Activated CD8-positive, alpha-beta T cell treated with anti-CD3 and anti-CD28 coated beads, Interleukin-2, amount 10 ng/mL, durations not matched to agents 7 days and 5 days (primary cell): ENCODE data around the gene TRIM8. TPM values are rescaled to one million over a fixed set of nuclear protein-coding genes. Genes with fewer than 3 reads are reported as not detected.
"Not testable (repeated sequence)": the region's sequence is repeated elsewhere in the genome, so short reads cannot be mapped to it uniquely, and the experiment has no call there.

ENCODE experiments used
- ATAC-seq: fragments of 150-1000 bp; cut with Tn5 transposase; one replicate; pipeline ENCODE4 v1.10.0; 2021; ENCODE audit warnings: moderate library complexity
- CTCF ChIA-PET: fragments of 350-600 bp; sonication (Branson Sonifier 250); formaldehyde crosslinking; loops from one replicate; lab custom pipeline; 2021; ENCODE audit warnings: antibody characterized with exemption; lab: Charles Lee
- POLR2A ChIA-PET: fragments of 350-600 bp; sonication (Branson Sonifier 250); formaldehyde crosslinking; loops from one replicate; lab custom pipeline; 2021; ENCODE audit warnings: antibody characterized with exemption; lab: Charles Lee
- DNase-seq: peaks from one replicate; pipeline ENCODE4 v3.0.0-alpha.2; 2020
- H3K27ac Mint-ChIP-seq: one replicate; pipeline ENCODE4 v1.8.0; 2021; ENCODE audit warnings: mild to moderate bottlenecking, mixed read lengths
- H3K27me3 Mint-ChIP-seq: one replicate; pipeline ENCODE4 v1.8.0; 2021; ENCODE audit warnings: low read depth, mixed read lengths
- H3K36me3 Mint-ChIP-seq: one replicate; pipeline ENCODE4 v1.8.0; 2021; ENCODE audit warnings: low read depth, mixed read lengths
- H3K4me1 Mint-ChIP-seq: one replicate; pipeline ENCODE4 v1.8.0; 2021; ENCODE audit warnings: low read depth, mixed read lengths
- H3K4me3 Mint-ChIP-seq: one replicate; pipeline ENCODE4 v1.8.0; 2021; ENCODE audit warnings: mild to moderate bottlenecking, mixed read lengths
- H3K9me3 Mint-ChIP-seq: one replicate; pipeline ENCODE4 v1.8.0; 2022; ENCODE audit warnings: mixed read lengths; ENCODE audit not compliant: insufficient read depth
- total RNA-seq, 2 experiments: library from RNA; stranded (reverse); gene quantifications; one replicate each; pipeline ENCODE4 v1.2.3, GENCODE V29; 2021

Gene TRIM8
- total RNA-seq, 2 experiments from 2014 or later, result 45.0 to 47.1 TPM

GRCh38 chr10:102660888-102661657 is 16.8 kb downstream of the TRIM8 start:
- Mint-ChIP-seq H3K27me3 (no peaks in the 10 kb centered on the region), H3K4me1 (peaks cover 52% of the 10 kb centered on the region), H3K36me3 (peaks cover 25% of the 10 kb centered on the region), H3K27ac (peak overlapping the region; percentile 91), H3K4me3 (peak overlapping the region; percentile 54), H3K9me3 (no peaks in the 10 kb centered on the region)
- peak; percentile 86 for DNase-seq
- ChIA-PET POLR2A (interaction anchor here (0.6 to 5.1 kb wide), 8 partner anchors 8 to 265 kb away, joined by 3 to 49 read pairs (median 10); partner anchors contain the start of genes ARL3, NFKB2, SFXN2 and TRIM8), CTCF (interaction anchor here (0.7 to 8.4 kb wide), 8 partner anchors 9 to 66 kb away, joined by 3 to 61 read pairs (median 7); partner anchors contain the start of genes ARL3, SFXN2 and TRIM8)
- peak; percentile 91 for ATAC-seq

- POLR2A ChIA-PET, result interaction anchor here (0.6 to 5.1 kb wide), 8 partner anchors 8 to 266 kb away, joined by 3 to 49 read pairs (median 10); partner anchors contain the start of genes ARL3, NFKB2, SFXN2 and TRIM8
- H3K27me3 Mint-ChIP-seq, result no peaks in the 10 kb centered on the region
- H3K4me3 Mint-ChIP-seq, result peak overlapping the region; percentile 54
- H3K36me3 Mint-ChIP-seq, result peaks cover 20% of the 10 kb centered on the region
- CTCF ChIA-PET, result interaction anchor here (0.7 to 8.4 kb wide), 8 partner anchors 8 to 66 kb away, joined by 3 to 61 read pairs (median 7); partner anchors contain the start of genes ARL3, SFXN2 and TRIM8
- DNase-seq, result no peak
- peaks cover 54% of the 10 kb centered on the region for H3K4me1 Mint-ChIP-seq
- ATAC-seq, result peak; percentile 19
- H3K27ac Mint-ChIP-seq, result peak overlapping the region; percentile 91
- H3K9me3 Mint-ChIP-seq, result no peaks in the 10 kb centered on the region
Observed at GRCh38 chr10:102661658-102662028, 17.4 kb downstream of the TRIM8 start.

- DNase-seq (no peak), ATAC-seq (no peak)
- Mint-ChIP-seq H3K9me3 (no peaks in the 10 kb centered on the region), H3K27ac (no peak overlapping the region), H3K4me3 (no peak overlapping the region), H3K4me1 (peaks cover 39% of the 10 kb centered on the region), H3K27me3 (no peaks in the 10 kb centered on the region), H3K36me3 (no peaks in the 10 kb centered on the region)
- POLR2A ChIA-PET, result interaction anchor here (1.1 to 1.5 kb wide), 2 partner anchors 14 to 20 kb away, joined by 3 to 7 read pairs; no protein-coding TSS in a partner anchor
- CTCF ChIA-PET, result interaction anchor here (0.7 to 1.4 kb wide), 2 partner anchors 13 to 14 kb away, joined by 3 to 4 read pairs; no protein-coding TSS in a partner anchor
Observed at GRCh38 chr10:102665904-102666509, 21.7 kb downstream of the TRIM8 start.

GRCh38 chr10:102667411-102667810 is 23.1 kb downstream of the TRIM8 start:
- DNase-seq, H3K36me3 Mint-ChIP-seq, POLR2A ChIA-PET, ATAC-seq, H3K27me3 Mint-ChIP-seq, H3K9me3 Mint-ChIP-seq, H3K4me3 Mint-ChIP-seq: not testable (repeated sequence)
- CTCF ChIA-PET, result interaction anchor here (4.1 kb wide), 1 partner anchor 22 kb away, joined by 40 read pairs; the partner anchor contains the start of gene TRIM8
- Mint-ChIP-seq H3K4me1 (peaks cover 25% of the 10 kb centered on the region), H3K27ac (peak overlapping the region; percentile 43)

GRCh38 chr10:102668326-102669107 is 24.2 kb downstream of the TRIM8 start:
- ChIA-PET CTCF (interaction anchor here (1.2 to 4.1 kb wide), 8 partner anchors 10 to 207 kb away, joined by 3 to 61 read pairs (median 16); partner anchors contain the start of gene TRIM8), POLR2A (interaction anchor here (1.9 to 3.2 kb wide), 3 partner anchors 8 to 45 kb away, joined by 8 to 35 read pairs (median 9); partner anchors contain the start of genes ARL3, SFXN2 and TRIM8)
- ATAC-seq, result no peak
- Mint-ChIP-seq H3K4me1 (peaks cover 31% of the 10 kb centered on the region), H3K9me3 (no peaks in the 10 kb centered on the region), H3K27me3 (no peaks in the 10 kb centered on the region), H3K36me3 (no peaks in the 10 kb centered on the region), H3K27ac (no peak overlapping the region), H3K4me3 (no peak overlapping the region)
- no peak for DNase-seq

GRCh38 chr10:102669206-102670064 is 25.2 kb downstream of the TRIM8 start:
- no peak for ATAC-seq
- ChIA-PET POLR2A (interaction anchor here (0.7 to 3.2 kb wide), 5 partner anchors 9 to 44 kb away, joined by 3 to 35 read pairs (median 8); partner anchors contain the start of genes ARL3, SFXN2 and TRIM8), CTCF (interaction anchor here (0.6 to 4.1 kb wide), 30 partner anchors 10 to 220 kb away, joined by 3 to 61 read pairs (median 6); partner anchors contain the start of genes ACTR1A, ARL3, SFXN2 and TRIM8)
- no peaks in the 10 kb centered on the region for H3K36me3 Mint-ChIP-seq
- no peaks in the 10 kb centered on the region for H3K27me3 Mint-ChIP-seq
- DNase-seq, result no peak
- H3K4me1 Mint-ChIP-seq, result peaks cover 40% of the 10 kb centered on the region
- no peak overlapping the region for H3K4me3 Mint-ChIP-seq
- no peaks in the 10 kb centered on the region for H3K9me3 Mint-ChIP-seq
- H3K27ac Mint-ChIP-seq, result peak overlapping the region; percentile 55

- Mint-ChIP-seq H3K9me3 (no peaks in the 10 kb centered on the region), H3K27me3 (no peaks in the 10 kb centered on the region), H3K27ac (no peak overlapping the region), H3K4me1 (peaks cover 47% of the 10 kb centered on the region), H3K36me3 (no peaks in the 10 kb centered on the region), H3K4me3 (no peak overlapping the region)
- CTCF ChIA-PET, result interaction anchor here (1.1 to 4.1 kb wide), 29 partner anchors 9 to 209 kb away, joined by 3 to 61 read pairs (median 6); partner anchors contain the start of genes ACTR1A, ARL3, SFXN2 and TRIM8
- ATAC-seq, result no peak
- POLR2A ChIA-PET, result interaction anchor here (1.3 to 3.2 kb wide), 4 partner anchors 10 to 44 kb away, joined by 3 to 35 read pairs (median 8); partner anchors contain the start of genes ARL3, SFXN2 and TRIM8
- no peak for DNase-seq
Observed at GRCh38 chr10:102670065-102670670, 25.9 kb downstream of the TRIM8 start.

GRCh38 chr10:102670871-102671434 is 26.7 kb downstream of the TRIM8 start:
- Mint-ChIP-seq H3K9me3 (no peaks in the 10 kb centered on the region), H3K27me3 (no peaks in the 10 kb centered on the region), H3K4me1 (peaks cover 55% of the 10 kb centered on the region), H3K36me3 (peaks cover 2% of the 10 kb centered on the region), H3K27ac (no peak overlapping the region), H3K4me3 (no peak overlapping the region)
- POLR2A ChIA-PET, result interaction anchor here (1.3 to 3.2 kb wide), 3 partner anchors 10 to 43 kb away, joined by 3 to 35 read pairs (median 8); partner anchors contain the start of genes ARL3, SFXN2 and TRIM8
- no peak for DNase-seq
- CTCF ChIA-PET, result interaction anchor here (1.2 to 4.1 kb wide), 15 partner anchors 8 to 73 kb away, joined by 3 to 61 read pairs (median 8); partner anchors contain the start of genes ARL3, SFXN2, TRIM8 and WBP1L
- no peak for ATAC-seq

- CTCF ChIA-PET, result interaction anchor here (1.0 to 4.6 kb wide), 10 partner anchors 10 to 62 kb away, joined by 3 to 61 read pairs (median 6); partner anchors contain the start of genes ARL3, SFXN2 and TRIM8
- no peaks in the 10 kb centered on the region for H3K9me3 Mint-ChIP-seq
- H3K27me3 Mint-ChIP-seq, result no peaks in the 10 kb centered on the region
- H3K4me3 Mint-ChIP-seq, result peak overlapping the region; percentile 70
- H3K36me3 Mint-ChIP-seq, result peaks cover 5% of the 10 kb centered on the region
- peak overlapping the region; percentile 87 for H3K27ac Mint-ChIP-seq
- POLR2A ChIA-PET, result interaction anchor here (0.5 to 3.3 kb wide), 6 partner anchors 9 to 178 kb away, joined by 3 to 24 read pairs (median 5); partner anchors contain the start of genes ARL3, SFXN2 and TRIM8
- ATAC-seq (no peak), DNase-seq (no peak)
- H3K4me1 Mint-ChIP-seq, result peaks cover 54% of the 10 kb centered on the region
Observed at GRCh38 chr10:102673236-102673818, 29.0 kb downstream of the TRIM8 start.
